SK-N-SH (cell line): ENCODE measurements around the gene PPP1R2B. TPM values are rescaled to one million over a fixed set of nuclear protein-coding genes. Genes with fewer than 3 reads are reported as not detected.

Experiments used
- CTCF ChIA-PET: fragments of 300-600, 350-600 bp; formaldehyde crosslinking; extraction: SDS; loops from one replicate; lab custom pipeline; 2021; lab: Yijun Ruan, JAX
- POLR2A ChIA-PET: fragments of 350-600 bp; sonication (Branson Sonifier 250); formaldehyde crosslinking; extraction: SDS; loops from one replicate; lab custom pipeline; 2020; ENCODE audit warnings: antibody characterized with exemption, inconsistent platforms; lab: Yijun Ruan, JAX
- DNase-seq: peaks from one replicate; pipeline ENCODE4 v3.0.0; 2012
- H2AFZ ChIP-seq: fragments of 200-600 bp; sonication (generic); 2 replicates; pipeline ENCODE4 v1.8.1; 2016; ENCODE audit warnings: antibody characterized with exemption, mild to moderate bottlenecking, low read depth
- H3F3A ChIP-seq: fragments of 200-600 bp; sonication (generic); replicated peaks from 2 replicates; pipeline ENCODE3; 2016; ENCODE audit warnings: antibody characterized with exemption, mild to moderate bottlenecking; ENCODE audit not compliant: insufficient read depth
- H3K27ac ChIP-seq, 2 experiments: fragments of 200-500 bp in 1 of 2; fragments of 200-600 bp in 1 of 2; sonication (Bioruptor generic) in 1 of 2; sonication (generic), shearing (Covaris generic) in 1 of 2; 2 replicates each; pipeline versions ENCODE4 v1.5.1 to v1.6.1; 2014 to 2016; ENCODE audit warnings: low read depth in 2 of 2, inconsistent platforms in 1 of 2, low read length in 1 of 2, mild to moderate bottlenecking in 1 of 2, mixed read lengths in 1 of 2
- H3K27me3 ChIP-seq: fragments of 200-600 bp; sonication (generic), shearing (Covaris generic); 2 replicates; pipeline ENCODE4 v1.6.1; 2016; ENCODE audit warnings: mixed run types; ENCODE audit not compliant: insufficient read depth
- H3K36me3 ChIP-seq, 2 experiments: fragments of 200-500 bp in 1 of 2; fragments of 200-600 bp in 1 of 2; sonication (Bioruptor generic) in 1 of 2; sonication (generic) in 1 of 2; replicated peaks in 1 of 2; 2 replicates each; pipeline versions ENCODE3 to v1.5.1; 2014 to 2016; ENCODE audit warnings: low read length in 1 of 2, mild to moderate bottlenecking in 1 of 2; ENCODE audit not compliant: insufficient read depth in 2 of 2, control insufficient read depth in 1 of 2
- H3K4me1 ChIP-seq, 2 experiments: fragments of 200-500 bp in 1 of 2; fragments of 200-600 bp in 1 of 2; sonication (Bioruptor generic) in 1 of 2; sonication (generic), shearing (Covaris generic) in 1 of 2; 2 replicates each; pipeline versions ENCODE4 v1.5.1 to v1.6.1; 2014 to 2016; ENCODE audit warnings: low read depth in 1 of 2, low read length in 1 of 2, mixed run types in 1 of 2; ENCODE audit not compliant: insufficient read depth in 2 of 2, control insufficient read depth in 1 of 2
- H3K4me2 ChIP-seq: fragments of 200-600 bp; sonication (generic), shearing (Covaris generic); 2 replicates; pipeline ENCODE4 v1.6.1; 2017; ENCODE audit warnings: mixed run types
- H3K4me3 ChIP-seq, 2 experiments: fragments of 200-500 bp in 1 of 2; fragments of 200-600 bp in 1 of 2; sonication (Bioruptor generic) in 1 of 2; sonication (generic), shearing (Covaris generic) in 1 of 2; 2 replicates each; pipeline versions ENCODE4 v1.5.1 to v1.8.1; 2014 to 2016; ENCODE audit warnings: low read depth in 2 of 2, inconsistent platforms in 1 of 2, low read length in 1 of 2, mild to moderate bottlenecking in 1 of 2, mixed read lengths in 1 of 2, moderate library complexity in 1 of 2
- H3K79me2 ChIP-seq: fragments of 200-600 bp; sonication (generic); 2 replicates; pipeline ENCODE4 v1.8.1; 2017; ENCODE audit warnings: mild to moderate bottlenecking; ENCODE audit not compliant: insufficient read depth
- H3K9ac ChIP-seq: fragments of 200-600 bp; sonication (generic); 2 replicates; pipeline ENCODE4 v1.6.1; 2017; ENCODE audit warnings: mixed run types
- H3K9me2 ChIP-seq: fragments of 200-600 bp; sonication (generic); 2 replicates; pipeline ENCODE4 v1.6.1; 2017; ENCODE audit warnings: mixed run types
- H3K9me3 ChIP-seq: fragments of 200-600 bp; sonication (generic); 2 replicates; pipeline ENCODE4 v1.6.1; 2017; ENCODE audit warnings: mixed run types, mild to moderate bottlenecking, moderate library complexity
- H4K20me1 ChIP-seq: fragments of 200-600 bp; sonication (generic); 2 replicates; pipeline ENCODE4 v1.6.1; 2017; ENCODE audit warnings: mild to moderate bottlenecking, mixed run types; ENCODE audit not compliant: insufficient read depth
- ELF1 ChIP-seq: IDR thresholded peaks from 2 replicates; pipeline ENCODE4 v1.4.0; 2012
- EP300 ChIP-seq, 2 experiments: IDR thresholded peaks; 2 replicates each; pipeline versions ENCODE4 v1.4.0 to v1.6.1; 2012; ENCODE audit warnings: borderline replicate concordance in 1 of 2, low read depth in 1 of 2, low read length in 1 of 2
- FOXJ3 ChIP-seq: sonication (generic); formaldehyde crosslinking; IDR thresholded peaks from 2 replicates; pipeline ENCODE4 v1.5.1; 2020; ENCODE audit warnings: mild to moderate bottlenecking, missing genetic modification reagents
- FOXM1 ChIP-seq: IDR thresholded peaks from 2 replicates; pipeline ENCODE4 v1.4.0; 2012; ENCODE audit warnings: low read depth, mild to moderate bottlenecking
- GABPA ChIP-seq: IDR thresholded peaks from 2 replicates; pipeline ENCODE4 v1.4.0; 2012; ENCODE audit warnings: low read depth, mild to moderate bottlenecking
- GATA2 ChIP-seq: sonication (generic); formaldehyde crosslinking; IDR thresholded peaks from 2 replicates; pipeline ENCODE4 v1.5.0; 2020; ENCODE audit warnings: mild to moderate bottlenecking, missing genetic modification reagents
- JUND ChIP-seq: IDR thresholded peaks from 2 replicates; pipeline ENCODE4 v1.4.0; 2012
- MEF2A ChIP-seq: IDR thresholded peaks from 2 replicates; pipeline ENCODE4 v1.4.0; 2012; ENCODE audit warnings: low read depth, borderline replicate concordance
- MXI1 ChIP-seq: IDR thresholded peaks from 2 replicates; pipeline ENCODE4 v1.6.1; 2012; ENCODE audit warnings: mild to moderate bottlenecking, low read depth, low read length, improper control_type of control experiment
- NRF1 ChIP-seq: IDR thresholded peaks from 2 replicates; pipeline ENCODE4 v1.6.1; 2012; ENCODE audit warnings: low read depth, mild to moderate bottlenecking, low read length
- RXRA ChIP-seq: IDR thresholded peaks from 2 replicates; pipeline ENCODE4 v1.4.0; 2012; ENCODE audit warnings: low read depth, mild to moderate bottlenecking, borderline replicate concordance
- SIN3A ChIP-seq: IDR thresholded peaks from 2 replicates; pipeline ENCODE4 v1.6.1; 2012; ENCODE audit warnings: low read depth, mild to moderate bottlenecking, low read length, moderate library complexity, borderline replicate concordance
- SMC3 ChIP-seq: IDR thresholded peaks from 2 replicates; pipeline ENCODE4 v1.6.1; 2012; ENCODE audit warnings: low read depth, low read length, improper control_type of control experiment
- TCF12 ChIP-seq: IDR thresholded peaks from 2 replicates; pipeline ENCODE4 v1.4.0; 2012
- TEAD4 ChIP-seq: IDR thresholded peaks from 2 replicates; pipeline ENCODE4 v1.4.0; 2012; ENCODE audit warnings: mild to moderate bottlenecking, borderline replicate concordance; ENCODE audit not compliant: insufficient read depth
- YY1 ChIP-seq: IDR thresholded peaks from 2 replicates; pipeline ENCODE4 v1.4.0; 2012; ENCODE audit warnings: low read depth, mild to moderate bottlenecking
- WGBS: methylation state at CpG from one replicate; pipeline ENCODE4 v1.1.6; 2017; ENCODE audit warnings: low lambda C conversion rate; 5-methylcytosine and 5-hydroxymethylcytosine counted together
- polyA plus RNA-seq, 3 experiments: library from polyadenylated mRNA; depleted of rRNA; stranded (reverse); fragments of >200 nt; gene quantifications; 2 replicates each; pipeline ENCODE4 v1.2.3, GENCODE V29; 2012
- TF ChIP-seq, protein P1 (sequence below): IDR thresholded peaks from 2 replicates; pipeline ENCODE4 v1.4.0; 2012; ENCODE audit warnings: low read depth
- TF ChIP-seq, protein P2 (sequence below): IDR thresholded peaks from 2 replicates; pipeline ENCODE4 v1.4.0; 2012; ENCODE audit warnings: low read depth, borderline replicate concordance
- TF ChIP-seq, protein P3 (sequence below): IDR thresholded peaks from 2 replicates; pipeline ENCODE4 v1.4.0; 2012; ENCODE audit warnings: low read depth, borderline replicate concordance
- TF ChIP-seq, protein P4 (sequence below): fragments of 150-350 bp; IDR thresholded peaks from 2 replicates; pipeline ENCODE4 v1.6.1; 2016; ENCODE audit warnings: mild to moderate bottlenecking, low read depth, low read length

Gene PPP1R2B
- polyA plus RNA-seq, 1 of the 3 experiments (the other 2 are of a cell fraction): not detected

DNA sequence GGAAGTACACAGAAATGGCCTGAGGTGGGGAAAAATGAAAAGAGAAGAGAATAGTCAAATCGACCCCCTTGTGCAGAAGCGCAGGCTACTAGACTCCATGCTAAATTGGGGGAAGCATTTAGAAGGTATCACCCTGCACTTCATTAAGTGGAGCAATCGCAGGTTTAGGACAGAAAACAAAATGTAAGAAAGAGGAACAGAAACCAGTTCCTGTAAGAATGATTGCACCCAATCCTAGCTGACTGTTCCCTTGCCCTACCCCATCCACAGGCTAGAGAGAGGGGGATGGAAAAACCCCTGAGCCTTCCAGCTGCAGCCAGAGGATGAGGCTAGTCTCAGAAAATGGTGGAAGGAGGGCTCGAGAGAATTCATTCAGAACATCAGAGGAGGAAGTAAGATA lies 23.9 kb upstream of the PPP1R2B start:
- no peaks in the 10 kb centered on the region for H3K27me3 ChIP-seq
- DNase-seq: no peak
- no peaks in the 10 kb centered on the region for H3K4me1 ChIP-seq
- no peaks in the 10 kb centered on the region for H3K9me2 ChIP-seq
- TF ChIP-seq FOXJ3 (CRISPR knock-in tag) (no peak), MEF2A (no peak), NRF1 (no peak), SMC3 (no peak), MXI1 (no peak), EP300 (IDR thresholded peaks at IDR 0.05; ENCODE audit: borderline replicate concordance in 1 of 2, low read depth in 1 of 2, low read length in 1 of 2) (no peak), ELF1 (no peak), RXRA (no peak), TEAD4 (no peak), SIN3A (no peak), FOXM1 (no peak), GABPA (no peak), GATA2 (no peak), JUND (no peak)
- TF ChIP-seq, protein P1, sequence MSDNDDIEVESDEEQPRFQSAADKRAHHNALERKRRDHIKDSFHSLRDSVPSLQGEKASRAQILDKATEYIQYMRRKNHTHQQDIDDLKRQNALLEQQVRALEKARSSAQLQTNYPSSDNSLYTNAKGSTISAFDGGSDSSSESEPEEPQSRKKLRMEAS: no peak
- TF ChIP-seq, protein P2, sequence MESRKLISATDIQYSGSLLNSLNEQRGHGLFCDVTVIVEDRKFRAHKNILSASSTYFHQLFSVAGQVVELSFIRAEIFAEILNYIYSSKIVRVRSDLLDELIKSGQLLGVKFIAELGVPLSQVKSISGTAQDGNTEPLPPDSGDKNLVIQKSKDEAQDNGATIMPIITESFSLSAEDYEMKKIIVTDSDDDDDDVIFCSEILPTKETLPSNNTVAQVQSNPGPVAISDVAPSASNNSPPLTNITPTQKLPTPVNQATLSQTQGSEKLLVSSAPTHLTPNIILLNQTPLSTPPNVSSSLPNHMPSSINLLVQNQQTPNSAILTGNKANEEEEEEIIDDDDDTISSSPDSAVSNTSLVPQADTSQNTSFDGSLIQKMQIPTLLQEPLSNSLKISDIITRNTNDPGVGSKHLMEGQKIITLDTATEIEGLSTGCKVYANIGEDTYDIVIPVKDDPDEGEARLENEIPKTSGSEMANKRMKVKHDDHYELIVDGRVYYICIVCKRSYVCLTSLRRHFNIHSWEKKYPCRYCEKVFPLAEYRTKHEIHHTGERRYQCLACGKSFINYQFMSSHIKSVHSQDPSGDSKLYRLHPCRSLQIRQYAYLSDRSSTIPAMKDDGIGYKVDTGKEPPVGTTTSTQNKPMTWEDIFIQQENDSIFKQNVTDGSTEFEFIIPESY: no peak
- TF ChIP-seq, protein P3, sequence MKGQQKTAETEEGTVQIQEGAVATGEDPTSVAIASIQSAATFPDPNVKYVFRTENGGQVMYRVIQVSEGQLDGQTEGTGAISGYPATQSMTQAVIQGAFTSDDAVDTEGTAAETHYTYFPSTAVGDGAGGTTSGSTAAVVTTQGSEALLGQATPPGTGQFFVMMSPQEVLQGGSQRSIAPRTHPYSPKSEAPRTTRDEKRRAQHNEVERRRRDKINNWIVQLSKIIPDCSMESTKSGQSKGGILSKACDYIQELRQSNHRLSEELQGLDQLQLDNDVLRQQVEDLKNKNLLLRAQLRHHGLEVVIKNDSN: no peak
- TF ChIP-seq, all 33 proteins: peak for 0
- H3K9me3 ChIP-seq: no peaks in the 10 kb centered on the region
- ChIA-PET POLR2A (no interaction called here), CTCF (no interaction called here)
- H3K9ac ChIP-seq: no peak overlapping the region
- no peaks in the 10 kb centered on the region for H3F3A ChIP-seq
- H3K4me3 ChIP-seq: no peak overlapping the region
- H3K36me3 ChIP-seq: no peaks in the 10 kb centered on the region
- 35% methylated on average over 4 of the region's 4 CpGs for WGBS
- no peaks in the 10 kb centered on the region for H4K20me1 ChIP-seq
- H3K27ac ChIP-seq: no peak overlapping the region
- H3K79me2 ChIP-seq: no peaks in the 10 kb centered on the region
- no peak overlapping the region for H2AFZ ChIP-seq
- no peak overlapping the region for H3K4me2 ChIP-seq

DNA sequence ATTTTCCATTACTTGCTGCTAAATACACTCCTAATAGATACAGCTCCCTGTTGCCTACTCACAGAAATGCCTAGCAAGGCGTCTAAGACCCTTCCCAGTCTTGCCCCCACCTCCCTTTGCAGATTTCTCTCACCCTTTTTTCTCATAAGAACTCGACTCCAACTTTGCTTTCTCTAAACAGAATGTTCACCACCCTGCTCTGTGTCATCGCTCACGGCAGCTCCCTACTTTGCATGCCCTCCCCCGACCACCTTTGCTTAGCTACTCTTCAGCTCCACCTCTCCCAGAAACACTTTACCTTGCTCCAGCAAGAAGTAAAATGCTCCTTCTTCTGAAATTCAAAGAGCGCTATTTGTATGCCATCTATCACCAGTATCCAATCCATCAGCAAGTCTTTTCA lies 15.2 kb upstream of the PPP1R2B start:
- POLR2A ChIA-PET: no interaction called here
- 47% methylated on average over 6 of the region's 6 CpGs for WGBS

More for the DNA sequence above, 15.2 kb upstream of the PPP1R2B start:
- Histone ChIP-seq H3K79me2 (no peaks in the 10 kb centered on the region), H3K4me3 (no peak overlapping the region), H2AFZ (no peak overlapping the region), H3F3A (no peaks in the 10 kb centered on the region), H3K27me3 (no peaks in the 10 kb centered on the region), H3K36me3 (no peaks in the 10 kb centered on the region), H3K9me3 (no peaks in the 10 kb centered on the region), H3K4me2 (no peak overlapping the region), H3K27ac (no peak overlapping the region), H3K4me1 (no peaks in the 10 kb centered on the region), H3K9me2 (no peaks in the 10 kb centered on the region), H4K20me1 (no peaks in the 10 kb centered on the region), H3K9ac (no peak overlapping the region)
- CTCF ChIA-PET: interaction anchor here (0.5 kb wide), 1 partner anchor 1189 kb away, joined by 3 read pairs; no protein-coding TSS in a partner anchor
- DNase-seq: no peak
- TF ChIP-seq GATA2 (no peak), ELF1 (no peak), GABPA (no peak), YY1 (no peak), SIN3A (no peak), RXRA (no peak), MXI1 (no peak), TCF12 (no peak)
- TF ChIP-seq, protein P4, sequence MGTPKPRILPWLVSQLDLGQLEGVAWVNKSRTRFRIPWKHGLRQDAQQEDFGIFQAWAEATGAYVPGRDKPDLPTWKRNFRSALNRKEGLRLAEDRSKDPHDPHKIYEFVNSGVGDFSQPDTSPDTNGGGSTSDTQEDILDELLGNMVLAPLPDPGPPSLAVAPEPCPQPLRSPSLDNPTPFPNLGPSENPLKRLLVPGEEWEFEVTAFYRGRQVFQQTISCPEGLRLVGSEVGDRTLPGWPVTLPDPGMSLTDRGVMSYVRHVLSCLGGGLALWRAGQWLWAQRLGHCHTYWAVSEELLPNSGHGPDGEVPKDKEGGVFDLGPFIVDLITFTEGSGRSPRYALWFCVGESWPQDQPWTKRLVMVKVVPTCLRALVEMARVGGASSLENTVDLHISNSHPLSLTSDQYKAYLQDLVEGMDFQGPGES: no peak
